SK-N-SH (cell line): ENCODE measurements around the gene ZCCHC7.

Experiments used
- CHD2 ChIP-seq: fragments of 150-350 bp; IDR thresholded peaks from 2 replicates; pipeline ENCODE4 v1.6.1; 2018; ENCODE audit warnings: low read length; ENCODE audit not compliant: partially characterized antibody
- CTCF ChIP-seq: fragments of 200-600 bp; sonication (generic); IDR thresholded peaks from 2 replicates; pipeline ENCODE4 v1.6.1; 2017; ENCODE audit warnings: antibody characterized with exemption, mild to moderate bottlenecking, moderate library complexity
- EP300 ChIP-seq, 2 experiments: IDR thresholded peaks; 2 replicates each; pipeline versions ENCODE4 v1.4.0 to v1.6.1; 2012; ENCODE audit warnings: borderline replicate concordance in 1 of 2, low read depth in 1 of 2, low read length in 1 of 2
- EZH2phosphoT487 ChIP-seq: fragments of 200-600 bp; sonication (generic); IDR thresholded peaks from 2 replicates; pipeline ENCODE4 v1.6.1; 2017; ENCODE audit warnings: low read depth, mixed run types, mild to moderate bottlenecking, antibody characterized with exemption, moderate library complexity, borderline replicate concordance
- GATA2 ChIP-seq: sonication (generic); formaldehyde crosslinking; IDR thresholded peaks from 2 replicates; pipeline ENCODE4 v1.5.0; 2020; ENCODE audit warnings: mild to moderate bottlenecking, missing genetic modification reagents
- JUND ChIP-seq: IDR thresholded peaks from 2 replicates; pipeline ENCODE4 v1.4.0; 2012
- MXI1 ChIP-seq: IDR thresholded peaks from 2 replicates; pipeline ENCODE4 v1.6.1; 2012; ENCODE audit warnings: mild to moderate bottlenecking, low read depth, low read length, improper control_type of control experiment
- NRF1 ChIP-seq: IDR thresholded peaks from 2 replicates; pipeline ENCODE4 v1.6.1; 2012; ENCODE audit warnings: low read depth, mild to moderate bottlenecking, low read length
- POLR2AphosphoS5 ChIP-seq: IDR thresholded peaks from 2 replicates; pipeline ENCODE4 v1.6.1; 2012; ENCODE audit warnings: low read depth, low read length
- RFX5 ChIP-seq: IDR thresholded peaks from 2 replicates; pipeline ENCODE4 v1.6.1; 2012; ENCODE audit warnings: mild to moderate bottlenecking, improper control_type of control experiment, low read length
- RXRA ChIP-seq: IDR thresholded peaks from 2 replicates; pipeline ENCODE4 v1.4.0; 2012; ENCODE audit warnings: low read depth, mild to moderate bottlenecking, borderline replicate concordance
- TAF1 ChIP-seq: IDR thresholded peaks from 2 replicates; pipeline ENCODE4 v1.6.1; 2012; ENCODE audit warnings: low read depth, mild to moderate bottlenecking, low read length, moderate library complexity, borderline replicate concordance
- YY1 ChIP-seq: IDR thresholded peaks from 2 replicates; pipeline ENCODE4 v1.4.0; 2012; ENCODE audit warnings: low read depth, mild to moderate bottlenecking
- TF ChIP-seq, protein P1 (sequence below): IDR thresholded peaks from 2 replicates; pipeline ENCODE4 v1.6.1; 2012; ENCODE audit warnings: mild to moderate bottlenecking, low read depth, low read length, moderate library complexity

- TF ChIP-seq RFX5 (no peak), EZH2phosphoT487 (no peak), CTCF (no peak), RXRA (no peak), NRF1 (no peak), GATA2 (no peak), JUND (no peak), YY1 (no peak), MXI1 (no peak), CHD2 (no peak), TAF1 (no peak), EP300 (IDR thresholded peaks at IDR 0.05; ENCODE audit: borderline replicate concordance in 1 of 2, low read depth in 1 of 2, low read length in 1 of 2) (no peak), POLR2AphosphoS5 (no peak)
- TF ChIP-seq, protein P1, sequence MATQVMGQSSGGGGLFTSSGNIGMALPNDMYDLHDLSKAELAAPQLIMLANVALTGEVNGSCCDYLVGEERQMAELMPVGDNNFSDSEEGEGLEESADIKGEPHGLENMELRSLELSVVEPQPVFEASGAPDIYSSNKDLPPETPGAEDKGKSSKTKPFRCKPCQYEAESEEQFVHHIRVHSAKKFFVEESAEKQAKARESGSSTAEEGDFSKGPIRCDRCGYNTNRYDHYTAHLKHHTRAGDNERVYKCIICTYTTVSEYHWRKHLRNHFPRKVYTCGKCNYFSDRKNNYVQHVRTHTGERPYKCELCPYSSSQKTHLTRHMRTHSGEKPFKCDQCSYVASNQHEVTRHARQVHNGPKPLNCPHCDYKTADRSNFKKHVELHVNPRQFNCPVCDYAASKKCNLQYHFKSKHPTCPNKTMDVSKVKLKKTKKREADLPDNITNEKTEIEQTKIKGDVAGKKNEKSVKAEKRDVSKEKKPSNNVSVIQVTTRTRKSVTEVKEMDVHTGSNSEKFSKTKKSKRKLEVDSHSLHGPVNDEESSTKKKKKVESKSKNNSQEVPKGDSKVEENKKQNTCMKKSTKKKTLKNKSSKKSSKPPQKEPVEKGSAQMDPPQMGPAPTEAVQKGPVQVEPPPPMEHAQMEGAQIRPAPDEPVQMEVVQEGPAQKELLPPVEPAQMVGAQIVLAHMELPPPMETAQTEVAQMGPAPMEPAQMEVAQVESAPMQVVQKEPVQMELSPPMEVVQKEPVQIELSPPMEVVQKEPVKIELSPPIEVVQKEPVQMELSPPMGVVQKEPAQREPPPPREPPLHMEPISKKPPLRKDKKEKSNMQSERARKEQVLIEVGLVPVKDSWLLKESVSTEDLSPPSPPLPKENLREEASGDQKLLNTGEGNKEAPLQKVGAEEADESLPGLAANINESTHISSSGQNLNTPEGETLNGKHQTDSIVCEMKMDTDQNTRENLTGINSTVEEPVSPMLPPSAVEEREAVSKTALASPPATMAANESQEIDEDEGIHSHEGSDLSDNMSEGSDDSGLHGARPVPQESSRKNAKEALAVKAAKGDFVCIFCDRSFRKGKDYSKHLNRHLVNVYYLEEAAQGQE, result no peak
Measured at GRCh38 chr9:37100327-37100726, 20.0 kb upstream of the ZCCHC7 start.
